Stomach smooth muscle (tissue), 2 donors: ENCODE measurements around the gene DIO3.
"Not testable (repeated sequence)": the region's sequence is repeated elsewhere in the genome, so short reads cannot be mapped to it uniquely, and the experiment has no call there.

Experiments used
- H3K27ac ChIP-seq: one replicate; pipeline ENCODE4 v1.7.0; 2013; ENCODE audit warnings: mild to moderate bottlenecking, low read length, inconsistent platforms
- H3K27me3 ChIP-seq, 2 donors: one replicate each; pipeline ENCODE4 v1.7.0; 2013; ENCODE audit warnings: low read length in 2 of 2; ENCODE audit not compliant: insufficient read depth in 2 of 2, control insufficient read depth in 1 of 2
- H3K36me3 ChIP-seq, 2 donors: one replicate each; pipeline ENCODE4 v1.7.0; 2013; ENCODE audit warnings: low read length in 2 of 2; ENCODE audit not compliant: control insufficient read depth in 2 of 2, insufficient read depth in 2 of 2
- H3K4me1 ChIP-seq: one replicate; pipeline ENCODE4 v1.7.0; 2013; ENCODE audit warnings: low read length; ENCODE audit not compliant: control insufficient read depth, insufficient read depth
- H3K4me3 ChIP-seq, 2 donors: one replicate each; pipeline ENCODE4 v1.7.0; 2013; ENCODE audit warnings: low read length in 2 of 2
- H3K9ac ChIP-seq, 2 donors: one replicate each; pipeline ENCODE4 v1.7.0; 2013; ENCODE audit warnings: low read length in 2 of 2, mild to moderate bottlenecking in 1 of 2
- H3K9me3 ChIP-seq, 2 donors: one replicate each; pipeline ENCODE4 v1.7.0; 2013; ENCODE audit warnings: low read length in 2 of 2; ENCODE audit not compliant: control insufficient read depth in 2 of 2
- donor health status: healthy.
- donor health status: Pancreatic carcinoma.

Gene DIO3

DNA sequence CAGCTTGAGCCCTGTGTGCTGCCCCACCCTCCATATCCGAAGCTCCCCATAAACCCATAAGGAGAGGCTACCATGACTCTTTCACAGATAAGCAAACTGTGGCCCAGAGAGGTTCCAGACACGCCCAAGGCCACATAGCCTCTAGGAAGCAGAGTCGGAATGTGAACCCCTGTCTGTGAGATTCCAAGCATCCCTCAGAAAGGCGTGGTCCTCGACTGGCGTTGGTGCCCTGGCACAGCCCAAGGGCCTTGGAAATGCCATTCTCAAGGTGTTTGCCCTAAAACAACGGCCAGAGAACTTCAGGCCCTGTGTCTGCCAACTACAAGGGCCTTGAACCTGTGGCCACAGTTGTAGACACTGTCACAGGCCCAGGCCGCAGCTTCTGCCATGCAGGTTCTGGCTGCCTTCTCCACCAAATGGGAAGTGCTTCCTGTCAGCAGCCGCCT lies 8.5 kb upstream of the DIO3 start:
- H3K27ac ChIP-seq = no peak overlapping the region
- no peaks in the 10 kb centered on the region for H3K4me1 ChIP-seq
- H3K27me3 ChIP-seq = peaks cover 8 to 13% of the 10 kb centered on the region in 2 donors
- H3K9me3 ChIP-seq = no peaks in the 10 kb centered on the region
- no peak overlapping the region for H3K9ac ChIP-seq
- no peaks in the 10 kb centered on the region for H3K36me3 ChIP-seq
- no peak overlapping the region for H3K4me3 ChIP-seq

DNA sequence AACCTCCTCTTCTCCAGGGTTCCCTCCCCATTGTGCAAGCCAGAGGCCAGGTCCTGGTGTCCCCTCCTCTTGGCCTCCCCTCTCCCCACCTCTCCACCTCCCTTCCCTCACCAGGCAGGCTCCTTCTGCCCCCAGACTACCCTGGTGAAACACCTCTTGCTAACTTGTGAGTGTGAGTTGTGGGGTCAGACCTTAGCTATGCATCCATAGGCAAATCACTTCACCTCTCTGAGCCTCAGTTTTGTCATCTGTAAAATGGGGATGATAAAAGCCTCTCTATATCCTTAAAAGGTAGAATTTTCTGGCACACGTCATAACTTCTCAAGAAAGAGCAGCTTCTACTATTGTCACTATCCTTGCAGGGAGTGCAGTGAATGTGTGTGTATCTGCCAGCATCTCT lies 7.9 kb upstream of the DIO3 start:
- H3K36me3 ChIP-seq = no peaks in the 10 kb centered on the region
- H3K9ac ChIP-seq = no peak overlapping the region
- H3K27me3 ChIP-seq = peaks cover 9 to 16% of the 10 kb centered on the region in 2 donors
- H3K27ac ChIP-seq = no peak overlapping the region
- H3K4me1 ChIP-seq = no peaks in the 10 kb centered on the region
- no peak overlapping the region for H3K4me3 ChIP-seq
- no peaks in the 10 kb centered on the region for H3K9me3 ChIP-seq

DNA sequence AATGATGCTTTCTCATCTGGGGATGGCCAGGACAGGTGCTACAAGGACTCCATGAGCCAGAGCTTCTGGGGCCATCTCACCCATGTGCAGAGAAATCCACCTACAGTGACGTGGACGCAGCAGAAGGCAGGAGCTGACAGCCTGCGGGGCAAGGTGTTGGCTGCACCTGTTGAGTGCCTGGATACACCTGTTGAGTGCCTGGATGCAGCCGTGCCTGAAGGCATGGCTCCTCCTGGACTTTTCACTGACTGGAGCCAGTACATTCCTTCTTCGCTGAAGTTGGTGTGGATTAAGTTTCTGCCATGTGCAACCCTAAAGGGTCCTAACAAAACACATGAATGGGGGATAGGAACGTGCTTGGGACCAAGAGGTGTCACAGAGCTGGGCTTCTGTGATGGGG lies 7.4 kb upstream of the DIO3 start:
- H3K27me3 ChIP-seq = peaks cover 14 to 22% of the 10 kb centered on the region in 2 donors
- H3K9me3 ChIP-seq = no peaks in the 10 kb centered on the region
- H3K4me1 ChIP-seq = no peaks in the 10 kb centered on the region
- no peak overlapping the region for H3K9ac ChIP-seq
- no peak overlapping the region for H3K27ac ChIP-seq
- H3K4me3 ChIP-seq = no peak overlapping the region
- no peaks in the 10 kb centered on the region for H3K36me3 ChIP-seq

DNA sequence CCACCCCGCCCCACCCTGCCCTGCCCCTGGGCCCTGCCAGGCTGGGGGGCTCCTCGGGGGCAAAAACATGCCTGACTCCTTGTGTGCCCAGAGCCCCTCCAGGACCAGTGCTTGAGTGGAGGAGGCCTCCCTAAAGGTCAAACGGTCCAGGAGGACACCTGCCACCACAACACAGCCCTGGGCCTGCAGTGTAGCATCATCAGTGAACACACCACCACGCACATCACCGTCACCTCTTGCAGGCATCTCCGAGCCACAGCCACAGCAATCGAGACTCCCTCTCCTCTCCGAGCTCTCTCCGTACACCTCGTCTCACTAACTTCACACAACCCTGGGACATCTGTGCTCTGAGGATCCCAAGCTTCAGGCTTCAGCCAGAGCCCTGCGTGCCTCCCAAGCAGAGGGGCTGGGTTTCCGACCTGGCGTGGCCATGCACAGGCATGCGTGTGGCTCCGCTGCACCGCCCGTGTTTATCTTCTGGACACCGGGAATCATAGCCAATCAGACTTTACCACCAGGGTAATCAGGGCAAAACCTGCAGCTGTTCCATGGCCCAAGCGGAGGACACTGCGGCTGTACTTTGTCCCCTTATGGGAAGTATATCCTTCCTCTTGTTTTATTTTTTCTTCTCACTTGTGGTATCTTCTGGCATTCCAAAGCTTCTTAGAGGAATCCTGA lies 6.2 kb upstream of the DIO3 start:
- Histone ChIP-seq H3K27me3 (peaks cover 15 to 33% of the 10 kb centered on the region in 2 donors), H3K4me3 (no peak overlapping the region), H3K4me1 (no peaks in the 10 kb centered on the region), H3K36me3 (no peaks in the 10 kb centered on the region), H3K9ac (no peak overlapping the region), H3K9me3 (no peaks in the 10 kb centered on the region), H3K27ac (no peak overlapping the region)

DNA sequence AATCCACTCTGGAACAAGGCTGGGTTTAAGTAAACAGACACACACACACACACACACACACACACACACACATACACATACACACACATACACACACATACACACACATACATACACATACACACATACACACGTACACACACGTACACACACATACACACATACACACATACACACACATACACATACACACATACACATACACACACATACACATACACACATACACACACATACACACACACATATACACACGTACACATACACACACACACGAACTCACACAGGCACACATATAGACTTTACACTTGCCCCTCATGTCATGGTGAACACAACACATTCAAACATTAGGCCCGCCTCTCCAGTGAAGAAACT lies 5.6 kb upstream of the DIO3 start:
- not testable (repeated sequence) for H3K36me3 ChIP-seq, H3K9me3 ChIP-seq, H3K9ac ChIP-seq, H3K4me3 ChIP-seq, H3K4me1 ChIP-seq, H3K27ac ChIP-seq
- H3K27me3 ChIP-seq = peaks cover 15 to 33% of the 10 kb centered on the region in 2 donors

DNA sequence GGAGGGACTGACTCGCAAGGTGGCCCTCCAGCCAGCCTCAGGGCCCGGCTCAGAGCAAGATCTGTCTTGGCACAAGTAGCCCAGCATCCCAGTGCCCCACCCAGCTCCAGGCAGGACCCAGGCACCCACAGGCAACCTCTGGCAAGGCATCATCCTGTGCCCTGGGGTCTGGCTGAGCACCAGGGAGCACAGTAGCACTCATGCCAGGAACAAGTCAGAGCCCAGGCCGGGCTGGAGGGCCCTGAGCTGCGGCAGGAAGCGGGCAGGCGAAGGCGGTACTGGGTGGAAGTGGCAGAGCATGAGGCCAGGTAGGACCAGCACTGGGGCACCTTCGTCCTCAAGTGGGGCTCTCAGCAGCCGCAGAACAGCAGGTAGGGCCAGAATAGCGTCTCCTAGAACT lies 5.2 kb upstream of the DIO3 start:
- H3K36me3 ChIP-seq = no peaks in the 10 kb centered on the region
- no peak overlapping the region for H3K27ac ChIP-seq
- H3K9me3 ChIP-seq = no peaks in the 10 kb centered on the region
- H3K4me1 ChIP-seq = no peaks in the 10 kb centered on the region
- H3K4me3 ChIP-seq = no peak overlapping the region
- H3K9ac ChIP-seq = no peak overlapping the region
- peaks cover 15 to 33% of the 10 kb centered on the region in 2 donors for H3K27me3 ChIP-seq

DNA sequence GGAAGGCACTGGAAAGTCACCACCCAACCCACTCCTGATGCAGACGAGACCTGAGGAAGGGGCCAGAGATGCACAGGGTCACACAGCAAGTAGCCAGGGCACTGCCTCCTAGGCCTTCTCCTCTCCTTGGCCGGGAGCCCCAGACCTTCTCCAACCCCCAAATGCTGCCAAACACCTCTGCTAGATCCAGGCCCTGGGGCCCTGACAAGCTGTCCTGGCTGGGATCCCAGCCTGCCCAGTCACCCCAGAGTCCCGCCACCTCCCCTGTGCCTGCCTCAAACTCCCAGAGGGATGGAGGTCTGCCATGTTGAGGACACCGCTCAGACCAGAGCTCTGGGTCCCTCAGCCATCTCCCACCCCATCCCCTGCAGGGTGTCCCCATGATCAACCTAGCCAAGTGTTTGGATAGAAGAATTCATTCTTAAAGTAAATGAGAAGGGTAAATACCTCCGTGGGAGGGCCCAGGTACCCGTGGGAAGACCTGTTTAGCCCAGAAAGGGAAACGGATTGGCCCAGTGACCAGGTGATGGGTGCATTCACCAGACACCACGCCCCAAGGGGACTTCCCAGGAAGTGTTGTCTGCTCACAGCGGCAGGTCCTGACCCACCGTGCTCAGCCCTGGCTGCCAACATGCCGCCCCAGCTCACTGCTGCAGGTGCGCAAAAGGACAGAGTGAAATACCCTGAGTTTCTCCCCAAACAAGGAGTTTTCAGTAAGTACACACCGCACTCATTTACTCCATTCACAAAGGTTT lies 4.6 kb upstream of the DIO3 start:
- no peak overlapping the region for H3K4me3 ChIP-seq
- H3K36me3 ChIP-seq = no peaks in the 10 kb centered on the region
- H3K9ac ChIP-seq = no peak overlapping the region
- H3K9me3 ChIP-seq = peaks cover 0 to 6% of the 10 kb centered on the region in 2 donors
- peaks cover 19 to 39% of the 10 kb centered on the region in 2 donors for H3K27me3 ChIP-seq
- H3K4me1 ChIP-seq = no peaks in the 10 kb centered on the region
- no peak overlapping the region for H3K27ac ChIP-seq

DNA sequence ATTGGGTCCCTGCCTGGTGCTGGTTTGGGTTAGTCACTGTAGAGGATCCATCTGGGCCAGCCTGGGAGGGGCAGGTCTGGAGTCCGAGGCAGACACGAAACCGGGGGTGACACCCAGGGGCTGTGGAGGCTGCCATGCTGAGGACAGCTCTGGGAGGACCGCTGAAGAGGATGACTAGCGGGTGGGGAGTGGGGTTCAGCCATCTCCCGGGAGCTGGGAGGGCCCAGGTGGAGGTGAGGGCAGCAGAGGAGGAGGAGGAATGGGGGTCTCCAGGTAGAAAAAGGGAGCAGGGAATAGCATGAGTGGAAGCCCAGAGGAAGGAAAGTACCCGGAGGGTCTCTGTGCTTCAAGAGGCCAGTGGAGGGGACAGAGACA lies 4.0 kb upstream of the DIO3 start:
- Histone ChIP-seq H3K36me3 (no peaks in the 10 kb centered on the region), H3K27me3 (peaks cover 24 to 45% of the 10 kb centered on the region in 2 donors), H3K9me3 (peaks cover 0 to 12% of the 10 kb centered on the region in 2 donors), H3K4me1 (no peaks in the 10 kb centered on the region), H3K4me3 (no peak overlapping the region), H3K27ac (no peak overlapping the region), H3K9ac (no peak overlapping the region)

DNA sequence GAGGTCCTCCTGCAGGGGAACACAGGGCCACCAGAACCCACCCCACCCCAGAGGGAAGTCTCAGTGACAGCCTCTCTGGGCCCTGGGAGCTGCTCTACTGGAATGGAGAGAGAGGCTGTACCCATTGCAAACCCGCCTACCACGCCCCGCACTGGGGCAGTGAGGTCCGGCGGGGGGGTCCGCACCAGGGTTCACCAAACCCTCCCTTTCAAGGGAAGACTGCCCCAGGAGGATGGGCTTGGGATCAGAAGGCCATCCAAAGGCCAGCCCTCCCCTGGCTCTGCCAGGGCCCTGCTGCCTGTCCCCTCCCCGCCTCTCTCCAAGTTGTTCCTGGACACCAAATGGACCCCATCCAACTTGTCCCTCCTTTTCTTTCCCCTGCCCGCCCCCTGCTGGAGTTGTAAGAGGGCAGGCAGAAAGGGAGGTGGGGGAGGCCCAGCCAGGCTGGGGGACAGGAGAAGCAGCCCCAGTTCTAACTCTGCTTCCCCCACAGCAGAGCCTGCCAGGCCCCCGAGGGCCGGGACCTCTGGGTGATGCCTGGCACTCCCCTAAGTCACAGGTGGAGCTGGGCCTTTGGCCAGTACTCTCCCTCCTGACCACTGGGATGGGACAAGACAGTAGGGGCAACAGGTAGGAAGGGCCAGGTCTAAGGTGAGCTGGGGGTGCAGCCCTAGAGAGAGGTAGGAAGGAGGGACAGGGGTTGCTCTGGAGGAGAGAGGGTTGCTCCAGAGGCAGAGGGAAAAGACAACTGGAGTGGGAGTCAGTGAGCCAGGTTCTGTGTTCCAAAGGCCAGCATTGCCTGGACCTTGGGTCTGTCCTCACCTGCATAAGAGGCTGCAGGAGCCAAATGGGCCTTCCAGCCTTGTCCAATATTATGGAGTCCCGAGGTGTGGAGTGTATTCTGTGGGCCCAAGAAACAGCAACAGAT lies 3.2 kb upstream of the DIO3 start:
- no peaks in the 10 kb centered on the region for H3K36me3 ChIP-seq
- H3K27ac ChIP-seq = no peak overlapping the region
- peaks cover 0 to 16% of the 10 kb centered on the region in 2 donors for H3K9me3 ChIP-seq
- H3K4me1 ChIP-seq = no peaks in the 10 kb centered on the region
- H3K27me3 ChIP-seq = peaks cover 32 to 53% of the 10 kb centered on the region in 2 donors
- H3K9ac ChIP-seq = no peak overlapping the region
- H3K4me3 ChIP-seq = no peak overlapping the region

DNA sequence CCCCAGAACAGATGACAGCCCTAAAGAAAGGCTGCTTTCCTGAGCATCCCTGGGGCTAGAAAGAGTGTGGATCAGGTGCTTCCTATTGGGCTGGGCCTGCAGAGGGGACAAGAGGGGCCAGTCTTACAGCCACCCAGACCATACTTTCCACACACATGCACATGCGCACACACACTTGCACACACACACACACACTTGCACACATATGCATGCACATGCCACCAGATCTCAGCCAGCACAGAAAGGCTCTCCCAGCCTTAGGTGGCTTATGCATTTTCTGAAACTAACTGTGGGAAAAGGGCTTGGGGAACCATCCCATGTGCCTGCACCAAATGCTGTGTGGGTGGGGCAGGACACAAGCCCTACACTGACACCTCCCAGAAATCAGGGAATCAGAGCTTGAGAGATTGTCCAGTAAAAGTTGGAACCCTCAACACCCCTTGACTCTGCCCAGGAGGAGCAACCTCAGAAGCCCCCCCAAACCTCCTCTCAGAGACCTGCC lies 2.5 kb upstream of the DIO3 start:
- no peak overlapping the region for H3K27ac ChIP-seq
- peaks cover 37 to 59% of the 10 kb centered on the region in 2 donors for H3K27me3 ChIP-seq
- H3K4me1 ChIP-seq = no peaks in the 10 kb centered on the region
- peaks cover 0 to 16% of the 10 kb centered on the region in 2 donors for H3K9me3 ChIP-seq
- H3K4me3 ChIP-seq = peak overlapping the region in 1 of 2 donors; percentile 64
- H3K36me3 ChIP-seq = no peaks in the 10 kb centered on the region
- H3K9ac ChIP-seq = no peak overlapping the region
